GDM1 (cell line): Measurements from ENCODE around the gene VPS35.

Experiments used
- DNase-seq: peaks from one replicate; lab custom pipeline; 2025; lab: John Stamatoyannopoulos, UW

VPS35 gene

GRCh38 chr16:46688654-46689364, at the start of gene VPS35:
Gene VPS35, minus strand, starts transcription at chr16:46689178. Its CDS starts 45 bp downstream, at chr16:46689133.
- DNase-seq = peak; percentile 96

- no peak for DNase-seq
Observed at GRCh38 chr16:46737621-46738214, 48.7 kb upstream of the VPS35 start.

GRCh38 chr16:46736695-46737094, 47.7 kb upstream of the VPS35 start:
- DNase-seq = no peak

- no peak for DNase-seq
Observed at GRCh38 chr16:46733319-46733830, 44.4 kb upstream of the VPS35 start.

- DNase-seq = no peak
Observed at GRCh38 chr16:46732561-46732960, 43.6 kb upstream of the VPS35 start.

GRCh38 chr16:46731691-46732555, 42.9 kb upstream of the VPS35 start:
- no peak for DNase-seq

GRCh38 chr16:46730801-46731690, 42.1 kb upstream of the VPS35 start:
- no peak for DNase-seq

- DNase-seq = no peak
Observed at GRCh38 chr16:46730126-46730525, 41.1 kb upstream of the VPS35 start.

GRCh38 chr16:46729326-46729995, 40.5 kb upstream of the VPS35 start:
- no peak for DNase-seq

GRCh38 chr16:46728806-46729205, 39.8 kb upstream of the VPS35 start:
- no peak for DNase-seq

GRCh38 chr16:46727630-46728029, 38.7 kb upstream of the VPS35 start:
- no peak for DNase-seq

GRCh38 chr16:46727184-46727583, 38.2 kb upstream of the VPS35 start:
- no peak for DNase-seq

- DNase-seq = no peak
Observed at GRCh38 chr16:46721885-46722284, 32.9 kb upstream of the VPS35 start.

- DNase-seq = no peak
Observed at GRCh38 chr16:46720619-46721018, 31.6 kb upstream of the VPS35 start.

- DNase-seq = no peak
Observed at GRCh38 chr16:46719528-46719927, 30.6 kb upstream of the VPS35 start.

GRCh38 chr16:46718214-46718613, 29.2 kb upstream of the VPS35 start:
- DNase-seq = no peak

- DNase-seq = no peak
Observed at GRCh38 chr16:46717692-46718091, 28.7 kb upstream of the VPS35 start.

GRCh38 chr16:46715769-46716305, 26.9 kb upstream of the VPS35 start:
- no peak for DNase-seq

- no peak for DNase-seq
Observed at GRCh38 chr16:46714797-46715591, 26.0 kb upstream of the VPS35 start.

GRCh38 chr16:46713634-46714033, 24.7 kb upstream of the VPS35 start:
- no peak for DNase-seq
